Measurements from ENCODE around the gene SHANK3.

SHANK3 gene

GRCh38 chr22:50678218-50678650, 5.6 kb downstream of the SHANK3 start:
- no peak for DNase-seq (ENCODE audit: low spot score)

DNA sequence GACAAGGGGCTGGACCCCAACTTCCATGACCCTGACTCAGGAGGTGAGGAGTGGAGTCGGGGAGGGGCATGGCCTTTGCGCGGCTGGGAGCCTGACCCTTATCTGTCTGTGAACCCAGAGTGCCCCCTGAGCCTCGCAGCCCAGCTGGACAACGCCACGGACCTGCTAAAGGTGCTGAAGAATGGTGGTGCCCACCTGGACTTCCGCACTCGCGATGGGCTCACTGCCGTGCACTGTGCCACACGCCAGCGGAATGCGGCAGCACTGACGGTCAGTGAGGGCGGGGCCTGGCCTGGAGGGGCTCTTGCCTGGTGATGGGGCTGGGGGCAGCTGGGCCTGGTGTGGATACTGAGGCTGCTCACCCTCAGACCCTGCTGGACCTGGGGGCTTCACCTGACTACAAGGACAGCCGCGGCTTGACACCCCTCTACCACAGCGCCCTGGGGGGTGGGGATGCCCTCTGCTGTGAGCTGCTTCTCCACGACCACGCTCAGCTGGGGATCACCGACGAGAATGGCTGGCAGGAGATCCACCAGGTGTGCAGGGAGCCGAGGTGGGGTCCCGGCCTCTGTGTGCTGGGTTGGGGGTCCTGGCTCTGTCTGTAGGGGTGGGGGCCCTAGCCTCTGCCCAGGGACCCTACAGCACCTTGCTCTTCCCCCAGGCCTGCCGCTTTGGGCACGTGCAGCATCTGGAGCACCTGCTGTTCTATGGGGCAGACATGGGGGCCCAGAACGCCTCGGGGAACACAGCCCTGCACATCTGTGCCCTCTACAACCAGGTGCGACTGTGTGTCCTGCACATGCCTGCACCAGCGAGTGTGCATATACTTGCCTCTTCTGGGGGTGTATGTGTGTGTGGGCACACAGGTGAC, 6.3 kb downstream of the SHANK3 start:
- DNase-seq (ENCODE audit: low spot score), result no peak

- no peak for DNase-seq (ENCODE audit: low spot score)
Measured at GRCh38 chr22:50683086-50683993, 10.7 kb downstream of the SHANK3 start.

DNA sequence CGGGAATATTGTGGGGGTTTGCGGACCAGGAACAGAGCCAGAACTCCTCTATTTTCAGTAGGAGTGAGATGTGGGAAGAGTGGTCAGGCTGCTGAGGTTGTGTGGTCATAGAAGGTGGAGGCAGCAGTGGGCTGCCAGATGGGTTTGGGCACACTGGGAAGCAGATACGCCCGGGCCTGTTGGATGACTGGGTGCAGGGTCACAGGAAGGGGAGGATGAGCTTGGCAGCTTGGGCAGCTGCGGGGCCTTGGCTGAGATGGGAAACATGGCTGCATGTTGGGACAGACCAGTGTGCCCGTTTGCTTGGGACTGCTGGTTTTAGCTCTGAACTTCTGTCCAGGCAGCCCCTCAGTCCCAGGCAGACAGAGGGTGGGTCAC, 11.4 kb downstream of the SHANK3 start:
- no peak for DNase-seq (ENCODE audit: low spot score)

DNA sequence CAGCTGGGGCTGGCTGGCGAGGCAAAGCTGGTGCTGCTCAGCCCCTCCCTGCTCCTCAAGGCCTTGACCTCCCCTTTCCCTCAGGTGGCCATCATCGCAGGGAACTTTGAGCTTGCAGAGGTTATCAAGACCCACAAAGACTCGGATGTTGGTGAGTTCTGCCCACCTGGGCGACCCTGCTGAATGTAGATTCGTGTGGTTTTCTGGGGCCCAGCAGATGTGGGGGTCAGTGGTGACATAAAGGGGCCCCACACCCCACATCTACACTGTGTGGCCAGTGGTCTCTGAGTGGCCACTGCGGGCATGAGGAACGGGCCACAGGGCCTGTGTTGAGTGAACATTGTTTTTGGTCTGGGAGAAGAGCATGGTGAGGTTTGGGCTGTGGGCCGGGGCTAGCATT, 11.9 kb downstream of the SHANK3 start:
- DNase-seq (ENCODE audit: low spot score), result no peak

GRCh38 chr22:50684986-50685385, 12.4 kb downstream of the SHANK3 start:
- no peak for DNase-seq (ENCODE audit: low spot score)

DNA sequence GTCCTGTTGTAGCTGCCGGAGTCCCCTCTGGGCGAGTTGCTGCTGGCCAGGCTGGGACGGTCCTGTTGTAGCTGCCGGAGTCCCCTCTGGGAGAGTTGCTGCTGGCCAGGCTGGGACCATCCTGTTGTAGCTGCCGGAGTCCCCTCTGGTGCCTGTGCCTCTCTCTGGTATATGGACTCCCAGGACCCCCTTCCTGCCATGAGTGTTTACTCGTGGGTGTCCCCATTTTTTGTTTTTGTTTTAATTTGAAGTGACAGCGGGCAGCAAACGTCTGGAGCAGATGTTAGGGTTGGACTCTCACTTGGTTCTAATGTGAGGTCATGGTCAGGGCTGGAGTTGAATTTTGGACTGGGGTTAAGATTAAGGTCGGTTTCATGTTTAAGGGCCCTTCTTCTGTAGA, 14.2 kb downstream of the SHANK3 start:
- DNase-seq (ENCODE audit: low spot score), result no peak

DNA sequence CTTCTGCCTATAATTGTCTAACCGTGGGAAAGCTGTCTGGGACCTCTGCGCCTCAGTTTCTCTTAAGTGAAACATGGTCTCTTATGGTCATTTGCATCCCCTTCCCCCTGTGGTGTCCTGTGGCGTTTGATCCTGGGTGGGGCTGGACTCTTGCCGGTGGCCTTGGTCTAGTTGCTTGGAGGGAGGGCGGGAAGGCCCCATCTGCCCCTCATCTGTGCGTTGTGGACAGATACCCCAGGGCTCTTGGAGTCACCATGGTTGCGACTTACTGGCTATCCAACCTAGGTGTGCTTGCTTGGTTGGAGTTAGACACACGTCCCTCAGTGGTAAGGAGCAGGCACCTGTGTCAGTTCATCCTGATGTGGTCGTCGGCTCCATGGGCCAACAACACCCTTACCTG, 15.2 kb downstream of the SHANK3 start:
- DNase-seq (ENCODE audit: low spot score), result no peak

DNA sequence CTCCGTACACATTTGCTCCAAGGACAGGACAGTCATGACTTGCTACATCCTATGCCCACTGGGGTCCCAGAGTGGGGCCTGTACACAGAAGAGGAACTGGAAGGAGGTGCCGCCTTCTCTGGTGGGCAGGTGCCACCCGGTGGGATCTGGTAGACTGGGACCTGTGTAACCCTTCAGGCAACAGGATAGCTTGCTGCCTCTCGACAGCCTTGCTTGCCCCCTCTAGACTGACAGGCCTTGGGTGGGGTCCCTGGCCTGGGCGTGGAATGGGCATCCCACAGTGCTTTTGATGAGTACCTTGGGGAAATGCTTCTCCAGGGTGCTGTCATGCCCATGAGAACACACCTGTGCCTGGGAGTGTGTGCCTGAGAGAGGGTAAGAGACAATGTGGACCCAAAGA, 15.8 kb downstream of the SHANK3 start:
- DNase-seq (ENCODE audit: low spot score), result no peak

DNA sequence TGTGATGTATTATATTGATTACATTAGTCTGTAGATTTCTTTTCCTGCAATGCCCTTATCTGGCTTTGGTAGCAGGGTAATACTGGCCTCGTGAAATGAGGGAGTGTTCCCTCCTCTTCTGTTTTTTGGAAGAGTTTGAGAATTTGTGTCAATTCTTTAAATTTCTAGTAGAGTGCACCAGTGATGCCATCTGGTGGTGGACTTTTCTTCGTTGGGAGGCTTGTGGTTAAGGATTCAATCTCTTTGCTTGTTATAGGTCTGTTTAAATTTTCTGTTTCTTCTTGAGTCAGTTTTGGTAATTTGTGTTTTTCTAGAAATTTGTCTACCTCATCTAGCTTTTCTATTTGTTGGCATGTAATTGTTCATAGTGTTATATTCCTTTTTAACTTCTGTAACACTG, 18.9 kb downstream of the SHANK3 start:
- DNase-seq (ENCODE audit: low spot score), result peak; percentile 53

DNA sequence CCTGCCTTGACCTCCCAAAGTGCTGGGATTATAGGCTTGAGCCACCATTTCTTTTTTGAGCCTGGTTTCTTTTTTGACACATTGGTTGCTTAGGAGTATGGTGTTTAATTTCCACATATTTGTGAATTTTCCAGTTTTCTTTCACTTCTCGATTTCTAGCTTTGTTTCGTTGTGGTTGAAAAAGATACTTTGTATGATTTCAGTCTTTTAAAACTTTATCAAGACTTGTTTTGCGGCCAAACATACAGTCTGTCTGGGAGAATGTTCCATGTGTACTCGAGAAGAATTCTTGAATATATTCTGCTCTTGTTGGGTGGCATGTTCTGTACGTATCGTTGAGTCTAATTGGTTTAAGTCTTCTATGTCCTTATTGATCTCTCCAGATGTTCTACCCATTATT, 20.8 kb downstream of the SHANK3 start:
- no peak for DNase-seq (ENCODE audit: low spot score)

DNA sequence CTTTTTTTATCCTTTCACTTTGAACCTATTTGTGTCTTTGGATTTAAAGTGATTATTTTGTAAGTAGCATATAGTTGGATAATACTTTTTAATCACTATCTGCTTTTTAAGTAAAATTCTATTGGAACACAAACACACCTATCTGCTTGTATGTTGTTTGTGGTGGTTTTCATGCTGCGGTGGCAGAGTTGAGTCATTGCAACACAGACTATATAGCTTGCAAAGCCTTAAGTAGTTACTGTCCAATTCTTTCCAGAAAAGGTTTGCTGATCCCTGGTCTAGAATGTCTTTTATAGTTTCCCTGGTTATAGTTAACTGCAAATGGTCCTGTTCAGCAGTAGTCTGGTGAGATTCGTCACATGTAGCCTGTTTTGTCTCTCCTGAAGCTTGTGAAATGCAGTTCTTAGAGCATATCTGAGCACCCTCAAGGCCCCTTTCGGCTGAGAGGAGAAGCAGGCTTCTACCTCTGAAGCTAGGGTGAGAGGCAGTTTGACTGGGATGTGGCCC, 21.5 kb downstream of the SHANK3 start:
- DNase-seq (ENCODE audit: low spot score), result no peak

- no peak for DNase-seq (ENCODE audit: low spot score)
Measured at GRCh38 chr22:50694766-50695420, 22.3 kb downstream of the SHANK3 start.

- DNase-seq (ENCODE audit: low spot score), result no peak
Measured at GRCh38 chr22:50695421-50696250, 23.0 kb downstream of the SHANK3 start.

- DNase-seq (ENCODE audit: low spot score), result no peak
Measured at GRCh38 chr22:50696251-50696798, 23.7 kb downstream of the SHANK3 start.

- DNase-seq (ENCODE audit: low spot score), result no peak
Measured at GRCh38 chr22:50696799-50697561, 24.4 kb downstream of the SHANK3 start.

GRCh38 chr22:50697667-50698506, 25.3 kb downstream of the SHANK3 start:
- DNase-seq (ENCODE audit: low spot score), result no peak

GRCh38 chr22:50698546-50698945, 25.9 kb downstream of the SHANK3 start:
- DNase-seq (ENCODE audit: low spot score), result no peak

DNA sequence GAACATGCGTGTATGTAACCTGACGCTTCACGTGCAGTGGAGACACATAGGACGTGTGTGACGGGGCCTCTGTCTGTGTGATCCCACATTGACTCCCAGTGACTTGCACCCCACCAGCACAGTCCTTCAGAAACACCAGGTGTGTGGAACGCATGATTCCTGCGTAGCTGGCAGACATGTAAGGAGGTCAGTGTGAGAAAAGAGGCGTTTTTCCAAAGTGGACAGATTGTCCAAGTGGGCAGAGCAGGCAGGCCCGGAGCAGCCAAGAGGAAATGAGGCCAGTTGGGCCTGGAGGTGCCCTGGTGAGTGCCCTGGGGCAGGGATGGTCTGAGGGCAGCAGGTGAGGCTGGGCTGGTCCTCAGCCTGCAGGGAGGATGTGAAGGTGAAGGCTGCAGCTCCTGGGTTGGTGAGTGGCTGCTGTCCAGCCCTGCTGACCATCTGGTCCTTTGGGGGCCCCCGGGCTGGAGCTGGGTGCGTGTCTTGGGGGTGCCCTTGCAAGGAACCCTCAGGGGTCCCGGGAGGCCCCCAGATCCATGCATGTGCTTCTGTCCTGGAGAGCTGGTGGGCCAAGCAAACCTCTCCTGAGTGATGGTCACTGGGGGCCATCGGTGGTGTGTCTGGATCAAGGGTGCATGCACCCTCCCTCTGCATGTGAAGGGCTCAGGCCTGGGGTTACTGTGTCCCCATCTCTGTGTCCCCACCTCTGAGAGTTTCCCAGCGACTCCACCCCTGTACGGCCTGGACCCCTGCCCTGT, 26.6 kb downstream of the SHANK3 start:
- no peak for DNase-seq (ENCODE audit: low spot score)
